ENCODE results near the gene CES4A.
A peak's percentile ranks its signal among the peaks of the same experiment; 100 is the strongest.

CES4A gene

GRCh38 chr16:67028696-67029253 lies 40.4 kb downstream of the CES4A start, which contains the start of gene CBFB (continued):
- TF ChIP-seq MEIS1 (CRISPR knock-in tag; IDR thresholded peaks at IDR 0.05; ENCODE audit: borderline replicate concordance) (no peak), TCF7L2 (IDR thresholded peaks at IDR 0.05; ENCODE audit: borderline replicate concordance, low read depth, low read length) (no peak), ZNF157 (tag by site-specific recombination; IDR thresholded peaks at IDR 0.05) (no peak), ZNF16 (tag by site-specific recombination; IDR thresholded peaks at IDR 0.05; ENCODE audit: low read depth) (no peak), ZBTB6 (tag by site-specific recombination; IDR thresholded peaks at IDR 0.05) (no peak), ZNF211 (tag by site-specific recombination; IDR thresholded peaks at IDR 0.05; ENCODE audit: low read depth) (no peak), ZIC2 (tag by site-specific recombination; IDR thresholded peaks at IDR 0.05) (peak; percentile 79), OVOL3 (tag by site-specific recombination; IDR thresholded peaks at IDR 0.05) (no peak), ZNF2 (tag by site-specific recombination; IDR thresholded peaks at IDR 0.05) (peak; percentile 61; the same call in 1 of the 2 replicates), FEZF1 (tag by site-specific recombination; IDR thresholded peaks at IDR 0.05) (no peak), ZNF624 (tag by site-specific recombination; IDR thresholded peaks at IDR 0.05) (no peak), ZNF529 (tag by site-specific recombination; IDR thresholded peaks at IDR 0.05; ENCODE audit: insufficient replicate concordance) (no peak), ZNF580 (tag by site-specific recombination; IDR thresholded peaks at IDR 0.05) (no peak), AEBP2 (tag by site-specific recombination; IDR thresholded peaks at IDR 0.05; ENCODE audit: borderline replicate concordance) (no peak), ZNF394 (tag by site-specific recombination; IDR thresholded peaks at IDR 0.05; ENCODE audit: borderline replicate concordance) (no peak; the same call in 1 of the 2 replicates), ZNF747 (tag by site-specific recombination; IDR thresholded peaks at IDR 0.05) (no peak), KLF8 (tag by site-specific recombination; IDR thresholded peaks at IDR 0.05) (peak; percentile 36; the same call in 1 of the 2 replicates), ZNF621 (tag by site-specific recombination; IDR thresholded peaks at IDR 0.05) (no peak), ZNF138 (tag by site-specific recombination; IDR thresholded peaks at IDR 0.05; ENCODE audit: borderline replicate concordance) (no peak), ZNF585B (tag by site-specific recombination; IDR thresholded peaks at IDR 0.05) (no peak), ZNF23 (tag by site-specific recombination; IDR thresholded peaks at IDR 0.05; ENCODE audit: borderline replicate concordance) (no peak), ZFP3 (tag by site-specific recombination; IDR thresholded peaks at IDR 0.05; ENCODE audit: low read depth) (no peak), PRDM4 (tag by site-specific recombination; IDR thresholded peaks at IDR 0.05) (peak; percentile 48; the same call in 1 of the 2 replicates), ZNF449 (tag by site-specific recombination; IDR thresholded peaks at IDR 0.05) (no peak), ZNF18 (tag by site-specific recombination; IDR thresholded peaks at IDR 0.05) (no peak), ZNF549 (tag by site-specific recombination; IDR thresholded peaks at IDR 0.05) (no peak), ZNF664 (tag by site-specific recombination; IDR thresholded peaks at IDR 0.05) (no peak), ZNF610 (tag by site-specific recombination; IDR thresholded peaks at IDR 0.05; ENCODE audit: borderline replicate concordance) (peak; percentile 55; the same call in 1 of the 2 replicates), ZSCAN16 (tag by site-specific recombination; IDR thresholded peaks at IDR 0.05) (no peak), EGR2 (tag by site-specific recombination; IDR thresholded peaks at IDR 0.05; ENCODE audit: low read depth) (no peak; the same call in 1 of the 2 replicates), ZNF354C (tag by site-specific recombination; IDR thresholded peaks at IDR 0.05; ENCODE audit: borderline replicate concordance, low read depth) (no peak)

Data from HEK293 (cell line).